ENCODE results near the gene GTF2F2.

Gene GTF2F2

GRCh38 chr13:45162821-45163220 lies 42.5 kb downstream of the GTF2F2 start:
- no peak overlapping the region for H3K4me3 ChIP-seq (ENCODE audit: low read depth, low read length)
- TF ChIP-seq CTCF (IDR thresholded peaks at IDR 0.05; ENCODE audit: insufficient read depth, low read depth, low read length, missing control alignments) = no peak
- DNase-seq (ENCODE audit: low read depth) = no peak

GRCh38 chr13:45166858-45167257 lies 46.5 kb downstream of the GTF2F2 start:
- DNase-seq (ENCODE audit: low read depth) = no peak
- H3K4me3 ChIP-seq (ENCODE audit: low read depth, low read length) = no peak overlapping the region
- no peak for TF ChIP-seq CTCF (IDR thresholded peaks at IDR 0.05; ENCODE audit: insufficient read depth, low read depth, low read length, missing control alignments)

GRCh38 chr13:45167611-45168554 lies 47.6 kb downstream of the GTF2F2 start:
- DNase-seq (ENCODE audit: low read depth) = no peak
- H3K4me3 ChIP-seq (ENCODE audit: low read depth, low read length) = no peak overlapping the region
- TF ChIP-seq CTCF (IDR thresholded peaks at IDR 0.05; ENCODE audit: insufficient read depth, low read depth, low read length, missing control alignments) = no peak

GRCh38 chr13:45168555-45168930 lies 48.2 kb downstream of the GTF2F2 start:
- no peak for DNase-seq (ENCODE audit: low read depth)
- TF ChIP-seq CTCF (IDR thresholded peaks at IDR 0.05; ENCODE audit: insufficient read depth, low read depth, low read length, missing control alignments) = no peak
- no peak overlapping the region for H3K4me3 ChIP-seq (ENCODE audit: low read depth, low read length)

- no peak for DNase-seq (ENCODE audit: low read depth)
- TF ChIP-seq CTCF (IDR thresholded peaks at IDR 0.05; ENCODE audit: insufficient read depth, low read depth, low read length, missing control alignments) = no peak
- H3K4me3 ChIP-seq (ENCODE audit: low read depth, low read length) = no peak overlapping the region
Observed at GRCh38 chr13:45174478-45174877, 54.2 kb downstream of the GTF2F2 start.

GRCh38 chr13:45178349-45179162 lies 58.2 kb downstream of the GTF2F2 start:
- no peak for TF ChIP-seq CTCF (IDR thresholded peaks at IDR 0.05; ENCODE audit: insufficient read depth, low read depth, low read length, missing control alignments)
- DNase-seq (ENCODE audit: low read depth) = no peak
- no peak overlapping the region for H3K4me3 ChIP-seq (ENCODE audit: low read depth, low read length)
